GM19240 (cell line): ENCODE data around the gene GRIA3.
"Not testable (repeated sequence)": the region's sequence is repeated elsewhere in the genome, so short reads cannot be mapped to it uniquely, and the experiment has no call there.

Experiments
- DNase-seq: peaks from one replicate; pipeline ENCODE4 v3.0.0; 2011; ENCODE audit warnings: low spot score; ENCODE audit not compliant: insufficient read length

GRIA3 gene

DNA sequence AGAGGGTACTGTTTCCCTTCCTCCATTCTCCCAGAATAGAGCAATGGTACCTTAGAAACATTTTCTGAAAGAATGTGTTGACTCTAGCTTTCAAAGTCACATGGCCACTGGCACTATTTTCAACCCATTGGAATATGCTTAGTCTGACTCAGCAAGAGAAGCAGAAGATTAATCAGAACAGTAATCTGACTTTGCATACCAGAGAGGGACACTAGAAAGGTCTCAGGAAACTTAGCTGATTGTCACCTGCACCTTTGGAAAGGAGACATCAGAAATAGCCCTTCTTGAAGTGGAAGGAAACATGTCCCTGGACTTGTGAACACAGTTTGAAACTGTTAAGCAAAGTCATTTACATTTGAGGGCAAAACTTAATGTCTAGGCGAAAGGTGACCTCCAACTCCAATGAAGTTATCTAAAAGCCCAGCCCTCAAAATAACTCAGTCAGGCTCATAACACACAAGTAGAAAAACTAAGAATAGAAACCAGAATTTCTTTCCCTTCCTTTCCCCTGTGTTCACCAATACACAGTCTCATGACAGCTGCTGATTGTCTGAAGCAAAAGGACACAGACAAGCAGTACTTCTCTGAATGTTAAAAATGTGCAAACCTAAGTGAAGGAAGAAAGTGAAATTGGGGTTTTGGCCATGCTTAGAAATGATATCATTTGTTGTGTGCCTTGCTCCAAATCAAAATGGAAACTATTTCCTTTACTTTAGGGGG is 270.8 kb downstream of the GRIA3 start:
- DNase-seq: no peak

DNA sequence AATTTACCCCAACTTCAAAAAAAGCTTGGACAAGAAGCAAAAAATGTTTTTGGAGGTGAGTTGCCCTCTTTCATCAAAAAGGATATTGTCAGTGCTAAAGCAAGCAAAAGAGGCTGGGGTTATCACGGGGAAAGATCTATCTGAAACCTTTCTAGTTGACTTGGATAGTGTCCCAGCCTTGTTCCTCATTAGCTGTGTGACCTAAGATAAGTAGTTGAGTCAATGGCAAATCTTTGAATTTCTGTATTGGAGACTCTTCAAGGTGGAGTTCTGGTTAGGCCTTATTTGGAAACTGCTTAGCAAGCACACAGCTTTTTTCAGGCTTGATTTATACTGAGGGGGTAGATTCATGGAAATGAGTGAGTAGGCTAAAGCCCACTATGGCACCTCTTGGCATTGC is 271.6 kb downstream of the GRIA3 start:
- no peak for DNase-seq

DNA sequence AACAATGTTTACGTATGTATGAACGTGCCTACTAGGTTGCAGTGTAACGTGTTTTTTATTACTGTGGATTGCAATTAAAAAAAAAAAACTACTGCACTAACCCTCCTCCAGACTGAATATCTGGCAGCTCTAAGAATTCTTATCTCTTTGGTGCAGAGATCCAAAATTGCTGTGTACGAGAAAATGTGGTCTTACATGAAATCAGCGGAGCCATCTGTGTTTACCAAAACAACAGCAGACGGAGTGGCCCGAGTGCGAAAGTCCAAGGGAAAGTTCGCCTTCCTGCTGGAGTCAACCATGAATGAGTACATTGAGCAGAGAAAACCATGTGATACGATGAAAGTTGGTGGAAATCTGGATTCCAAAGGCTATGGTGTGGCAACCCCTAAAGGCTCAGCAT is 280.6 kb downstream of the GRIA3 start:
- no peak for DNase-seq

DNA sequence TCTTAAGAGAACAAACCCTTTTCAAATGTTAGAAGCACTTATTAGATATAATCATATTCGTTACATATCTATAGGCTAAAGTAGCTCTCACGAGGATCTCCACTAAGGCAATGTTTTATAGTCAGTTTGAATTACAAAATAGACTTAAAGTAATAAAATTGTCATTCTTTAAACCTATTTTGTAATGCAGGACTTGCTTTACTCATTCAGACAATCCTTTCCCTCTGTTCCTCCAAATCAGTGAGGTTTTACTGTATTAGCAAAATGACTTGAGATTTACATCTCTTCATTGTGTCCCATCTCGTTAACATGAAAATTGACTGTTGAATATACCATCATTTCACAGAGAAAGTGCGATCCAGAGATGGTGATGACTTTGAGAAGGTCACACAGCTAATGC is 284.4 kb downstream of the GRIA3 start:
- DNase-seq: no peak

DNA sequence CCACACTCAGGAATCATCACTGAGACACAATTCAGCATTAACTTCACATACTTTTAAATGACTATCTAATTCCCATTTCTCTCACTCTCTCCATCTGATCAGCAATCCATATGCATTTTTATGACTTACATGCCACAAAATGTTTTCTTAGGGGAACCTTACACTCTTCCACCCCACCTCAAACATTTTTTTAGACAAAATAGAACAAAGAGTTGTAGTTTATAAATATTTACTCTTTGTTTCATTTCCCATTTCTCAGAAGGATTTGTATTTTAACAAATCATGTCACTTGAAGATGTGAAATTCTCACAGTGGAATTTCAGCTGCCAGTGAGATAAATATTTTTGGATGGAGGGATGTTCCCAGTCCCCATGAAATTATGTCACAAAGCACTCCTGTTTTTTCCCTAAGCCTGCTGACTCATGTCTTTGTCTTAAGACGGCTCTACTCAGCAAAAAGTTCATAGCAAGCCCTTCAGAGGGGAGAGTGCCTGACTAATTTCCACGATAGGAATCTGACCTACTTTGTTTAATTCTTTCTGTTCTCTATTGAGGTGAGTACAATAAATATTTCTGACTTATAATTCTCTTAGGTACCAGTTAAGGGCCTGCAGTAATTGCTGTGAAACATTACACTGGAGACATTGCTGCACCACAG is 291.1 kb downstream of the GRIA3 start:
- DNase-seq: no peak

DNA sequence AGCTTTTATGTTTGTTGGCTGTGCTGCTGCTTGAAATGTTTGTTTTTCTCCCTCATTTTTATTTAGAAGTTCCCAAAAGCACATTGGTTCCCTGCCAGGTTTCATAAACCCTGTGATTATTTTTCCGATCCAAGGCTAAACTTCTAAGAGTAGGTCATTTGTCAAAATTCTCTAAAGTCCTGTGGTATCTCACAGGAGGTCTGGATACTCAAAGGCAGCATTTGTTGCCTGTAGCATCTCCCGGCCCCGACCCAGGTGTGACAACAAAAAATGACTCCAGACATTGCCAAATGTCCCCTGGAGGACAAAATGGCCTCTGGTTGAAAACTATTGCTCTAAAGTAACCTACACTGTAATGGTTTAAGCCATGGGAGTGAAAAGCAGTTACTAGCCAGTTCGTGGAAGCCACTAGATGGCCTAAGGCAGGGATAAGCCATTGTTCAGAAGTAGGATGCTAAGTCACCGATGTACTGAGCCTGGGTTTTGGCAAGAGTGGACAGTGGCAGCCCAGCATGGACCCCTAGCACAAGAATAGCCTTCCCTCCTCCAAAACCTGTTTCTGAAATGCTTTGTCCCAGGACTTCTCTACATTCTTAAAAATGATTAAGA is 292.6 kb downstream of the GRIA3 start:
- DNase-seq: no peak

DNA sequence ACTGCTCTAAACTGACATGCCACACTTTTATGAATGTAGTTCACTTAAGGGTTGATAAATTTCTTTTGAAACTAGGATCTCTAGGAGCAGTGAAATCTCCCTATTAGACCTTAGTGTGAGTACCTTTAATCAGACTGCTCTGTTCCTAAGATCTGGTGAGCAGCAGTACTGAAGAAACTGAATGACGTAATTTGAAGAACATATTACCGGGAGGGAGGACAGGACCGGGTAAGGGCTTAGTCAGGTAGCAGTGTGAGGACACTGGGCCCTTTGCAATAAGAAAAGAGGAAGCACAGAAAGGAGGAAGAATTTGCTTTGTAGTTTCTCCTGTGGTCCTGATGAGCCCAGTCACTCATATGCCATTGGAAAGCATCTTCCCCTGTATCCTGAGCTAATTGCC is 293.6 kb downstream of the GRIA3 start:
- DNase-seq: no peak

DNA sequence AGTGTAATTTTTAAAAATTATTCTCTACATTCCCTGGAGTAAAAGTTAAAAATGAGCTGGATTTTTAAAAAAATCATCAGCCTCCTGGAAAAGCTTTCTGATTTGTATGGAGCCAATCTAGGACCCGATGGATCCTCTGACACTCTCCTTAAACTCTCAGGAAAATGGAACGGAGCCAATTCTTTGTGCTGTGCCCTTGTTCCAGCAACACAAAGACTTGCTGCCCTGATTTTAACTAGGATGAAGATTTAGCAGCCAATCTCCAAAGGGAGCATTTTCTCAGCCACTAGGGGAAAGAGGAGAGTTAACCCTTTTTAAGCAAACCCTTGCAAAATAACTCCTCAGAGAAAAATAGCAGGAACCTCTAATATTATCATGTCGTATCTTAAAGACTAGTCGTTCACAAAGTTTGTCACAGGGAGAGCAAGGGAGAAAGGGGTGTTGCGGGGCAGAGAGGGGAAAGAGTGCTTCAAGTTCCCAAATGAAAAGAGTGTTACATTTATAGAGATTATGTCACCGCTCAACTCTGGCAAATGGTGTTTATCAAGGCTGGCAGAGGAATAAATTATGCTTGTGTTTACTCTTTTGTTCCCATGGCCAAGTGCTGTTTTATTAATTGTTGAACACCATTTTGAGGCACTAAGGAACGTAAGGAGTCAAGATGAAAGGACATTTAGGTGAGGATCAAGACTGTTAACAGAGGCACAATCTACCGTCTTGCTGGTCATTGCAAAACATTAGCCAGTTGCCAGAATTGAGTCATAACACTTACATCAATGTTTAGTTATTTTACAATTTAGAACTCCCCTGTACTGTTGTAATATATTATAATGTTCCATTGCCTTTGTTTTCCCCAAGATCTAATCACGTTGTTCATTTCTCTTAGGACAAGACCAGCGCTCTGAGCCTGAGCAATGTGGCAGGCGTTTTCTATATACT is 298.1 kb downstream of the GRIA3 start:
- no peak for DNase-seq

DNA sequence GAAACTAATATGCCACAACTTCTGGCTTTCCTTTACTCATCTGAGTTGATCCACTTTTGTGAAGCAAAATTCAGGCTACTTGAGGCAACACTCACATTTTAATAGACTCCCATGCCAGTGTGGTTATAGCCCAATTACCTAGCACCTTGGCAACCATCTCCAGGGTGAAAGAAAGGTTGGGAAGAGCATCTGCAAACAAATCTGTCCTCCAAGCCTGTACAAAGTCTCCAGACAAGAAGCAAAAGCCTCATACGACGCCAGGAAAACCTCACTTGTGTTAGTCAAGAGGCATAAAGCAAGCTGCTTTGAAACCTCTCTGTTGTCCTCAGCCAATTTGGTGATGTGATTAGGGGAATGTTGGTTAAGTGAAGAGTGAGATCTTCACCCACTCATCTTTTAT is 302.2 kb downstream of the GRIA3 start:
- DNase-seq: no peak

DNA sequence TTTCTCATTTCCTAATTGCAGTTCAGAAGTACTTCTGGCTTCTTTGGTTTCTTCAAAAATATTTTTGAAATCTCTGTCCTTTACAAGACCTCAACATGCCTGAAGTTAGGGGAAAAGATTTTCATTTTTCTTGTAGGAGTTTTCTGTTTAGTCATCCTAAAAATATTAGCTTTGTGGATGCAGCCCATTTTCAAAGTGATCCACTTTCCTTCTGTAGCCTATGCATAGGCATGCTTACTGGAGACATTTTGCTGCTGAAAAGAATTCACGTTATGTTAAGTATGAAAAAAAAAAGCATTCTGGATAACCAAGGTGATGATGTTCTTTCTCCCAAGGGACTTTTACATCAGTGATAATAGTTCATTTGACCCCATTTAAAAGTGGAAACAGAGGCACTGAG is 303.2 kb downstream of the GRIA3 start:
- DNase-seq: no peak

DNA sequence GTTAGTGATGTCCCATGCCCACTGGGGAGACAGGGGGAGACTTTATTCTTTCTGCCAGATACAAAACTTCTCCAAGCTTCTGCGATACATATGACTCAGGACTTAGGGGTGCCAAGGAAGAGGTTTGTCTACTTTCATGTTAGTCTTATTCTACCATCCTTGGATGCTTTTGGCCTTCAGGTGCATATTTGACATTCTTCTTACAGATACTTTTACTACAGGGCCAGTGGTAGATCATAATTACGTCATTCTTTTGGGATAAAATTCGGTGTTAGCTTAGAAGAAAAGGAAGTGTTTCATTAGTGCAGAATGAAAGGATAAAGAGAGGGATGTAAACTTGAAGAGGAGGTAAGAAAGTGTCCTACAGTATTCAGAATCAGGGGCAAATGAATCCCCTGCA is 303.6 kb downstream of the GRIA3 start:
- DNase-seq: no peak

DNA sequence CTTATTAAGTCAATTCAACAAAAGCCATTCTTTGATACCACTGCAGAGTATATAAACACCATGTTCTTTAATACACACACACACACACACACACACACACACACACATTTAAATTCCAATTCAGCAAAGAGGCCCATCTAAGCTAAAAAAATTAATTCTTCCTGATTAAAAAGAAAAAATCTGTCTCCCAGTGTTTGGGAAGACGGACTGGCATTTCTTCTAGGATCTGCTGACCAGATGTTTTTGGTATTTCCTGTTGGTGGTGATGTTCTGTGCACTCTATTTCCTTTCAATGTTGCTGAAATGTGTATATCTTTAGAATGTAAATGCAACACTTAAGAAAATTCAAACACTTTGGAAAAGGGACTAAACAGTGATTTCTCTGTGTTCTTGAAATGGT is 304.9 kb downstream of the GRIA3 start:
- no peak for DNase-seq

DNA sequence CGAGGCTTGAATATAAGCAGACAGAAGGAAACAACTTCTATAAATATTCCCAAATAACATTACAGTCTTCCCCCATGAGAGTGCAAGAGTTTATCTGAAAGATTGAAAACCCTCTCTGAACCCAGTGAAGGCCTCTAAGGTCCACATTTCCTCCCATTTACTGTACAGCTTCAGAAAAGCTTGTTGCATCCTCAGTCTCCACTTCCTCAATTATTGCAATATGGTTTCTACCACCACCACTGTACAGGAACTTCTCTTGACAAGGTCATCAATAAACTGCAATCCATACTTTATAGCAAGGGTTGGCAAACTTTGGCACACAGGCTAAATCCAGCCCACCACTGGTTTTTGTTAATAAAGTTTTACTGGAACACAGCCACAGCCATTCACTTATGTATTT is 309.8 kb downstream of the GRIA3 start:
- no peak for DNase-seq

DNA sequence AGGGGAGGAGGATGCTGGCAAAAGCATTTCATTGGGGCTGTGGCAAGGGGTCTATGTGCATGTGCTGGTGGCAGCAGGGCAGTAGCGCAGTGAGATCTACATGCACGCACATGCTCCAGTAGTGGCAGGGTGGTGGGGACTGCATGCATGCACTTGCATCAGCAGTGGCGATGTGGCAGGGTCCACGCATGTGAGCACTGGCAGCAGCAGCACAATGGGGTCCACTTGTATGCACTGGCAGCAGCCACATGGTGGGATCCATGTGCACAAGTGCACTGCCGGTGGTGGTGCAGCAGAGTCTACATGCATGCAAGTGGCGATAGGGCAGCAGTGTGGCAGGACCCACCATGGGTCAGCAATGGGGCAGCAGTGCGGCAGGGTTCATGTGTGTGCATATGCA is 315.7 kb downstream of the GRIA3 start:
- no peak for DNase-seq

DNA sequence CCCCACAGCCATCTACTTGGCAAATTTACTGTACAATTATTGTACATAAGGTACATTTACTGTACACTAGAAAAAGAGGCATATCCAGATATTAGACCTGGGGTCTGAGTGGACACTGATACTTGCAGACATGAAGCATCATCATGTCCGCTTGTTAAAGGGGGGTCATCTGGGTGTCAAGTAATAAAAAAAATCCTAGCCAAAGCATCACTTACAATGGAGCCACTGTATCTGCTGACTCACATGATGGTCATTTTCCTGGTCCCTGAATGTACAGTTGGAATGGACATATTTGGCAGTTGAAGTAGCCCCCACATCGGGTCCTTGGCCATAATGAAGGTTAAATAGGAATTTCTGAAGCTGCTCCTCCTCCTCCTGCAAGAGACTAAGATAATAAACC is 320.0 kb downstream of the GRIA3 start:
- DNase-seq: no peak

DNA sequence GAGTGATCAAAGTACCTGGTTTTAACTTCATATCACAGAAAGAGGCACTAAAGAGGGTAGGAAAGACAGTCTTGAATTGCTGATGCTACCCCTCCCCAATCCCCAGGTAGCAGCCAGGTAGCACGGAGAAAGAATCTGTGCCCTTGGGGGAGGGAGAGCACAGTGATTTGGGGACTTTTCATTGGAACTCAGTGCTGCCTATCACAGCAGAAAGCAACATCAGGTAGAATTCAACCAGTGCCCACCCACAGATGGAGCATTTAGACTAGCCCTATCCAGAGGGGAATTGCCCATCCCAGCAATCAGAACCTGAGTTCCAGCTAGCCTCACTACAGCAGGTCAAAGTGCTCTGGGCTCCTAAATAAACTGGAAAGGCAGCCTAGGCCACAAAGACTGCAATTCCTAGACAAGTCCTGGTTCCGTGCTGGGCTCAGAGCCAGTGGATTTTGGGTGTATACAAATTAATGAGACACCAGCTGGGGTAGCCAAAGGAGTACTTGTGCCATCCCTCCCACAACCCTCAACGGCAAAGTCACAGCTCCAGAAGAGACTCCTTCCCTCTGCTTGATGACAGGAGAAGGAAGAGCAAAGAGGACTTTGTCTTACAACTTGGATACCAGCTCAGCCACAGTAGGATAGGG is 320.7 kb downstream of the GRIA3 start:
- no peak for DNase-seq

DNA sequence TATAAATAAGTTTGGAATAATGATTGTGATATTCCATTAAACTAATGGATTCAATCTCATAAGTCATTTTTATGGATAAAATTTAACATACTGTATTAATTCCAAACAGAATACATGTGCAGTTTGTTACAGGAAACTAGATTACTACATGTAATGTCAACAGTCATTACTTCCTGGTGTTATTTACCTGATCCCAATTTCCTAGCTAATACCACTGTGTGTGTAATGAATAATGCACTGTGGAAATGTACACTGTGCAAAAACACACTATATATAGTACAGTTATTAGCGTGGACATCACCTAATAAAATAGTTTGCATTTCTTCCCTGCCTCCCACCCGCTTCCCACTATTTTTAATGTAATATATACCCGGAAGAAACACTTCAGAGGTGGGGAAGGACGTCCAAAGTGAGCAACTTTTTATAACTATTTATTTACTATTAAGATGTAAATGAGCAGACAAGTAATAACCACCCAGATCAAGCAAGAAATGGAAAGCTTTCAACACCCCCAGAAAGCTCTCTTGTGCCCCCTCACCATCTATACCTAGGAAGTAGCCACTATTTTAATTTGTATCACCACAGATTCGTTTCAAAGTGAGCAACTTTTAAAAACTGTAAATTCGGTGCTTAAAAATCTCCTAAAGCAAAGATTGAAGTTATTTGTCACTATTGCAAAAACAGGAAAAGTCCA is 329.7 kb downstream of the GRIA3 start:
- DNase-seq: no peak

DNA sequence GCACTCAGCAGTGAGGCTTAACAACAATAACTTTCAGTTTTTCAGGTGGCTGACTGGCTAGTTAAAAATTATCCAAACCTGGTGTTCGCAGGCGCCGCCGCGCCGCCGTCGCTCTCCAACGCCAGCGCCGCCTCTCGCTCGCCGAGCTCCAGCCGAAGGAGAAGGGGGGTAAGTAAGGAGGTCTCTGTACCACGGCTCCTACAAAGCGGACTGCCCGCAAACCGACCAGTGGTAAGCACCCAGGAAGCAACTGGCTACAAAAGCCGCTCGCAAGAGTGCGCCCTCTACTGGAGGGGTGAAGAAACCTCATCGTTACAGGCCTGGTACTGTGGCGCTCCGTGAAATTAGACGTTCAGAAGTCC is 330.2 kb downstream of the GRIA3 start:
- DNase-seq: not testable (repeated sequence)

DNA sequence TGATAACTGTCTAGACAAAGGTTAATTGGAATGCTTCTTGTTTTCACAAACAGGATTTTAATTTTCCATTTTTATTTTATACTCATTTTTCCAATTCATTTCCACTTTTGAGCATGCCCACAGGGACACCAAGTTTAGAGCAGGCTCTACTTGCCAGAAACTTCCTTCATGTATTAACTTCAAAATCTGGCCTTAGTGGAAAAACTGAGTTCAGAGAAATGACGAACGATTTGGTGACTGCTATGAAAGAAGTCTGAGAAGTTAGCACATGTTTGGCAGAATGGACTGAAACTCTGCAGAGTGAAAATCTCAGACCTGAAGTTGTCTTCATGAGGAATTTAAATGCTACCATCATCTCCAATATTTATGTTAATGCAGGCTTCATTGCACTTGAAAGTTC is 334.7 kb downstream of the GRIA3 start:
- no peak for DNase-seq

DNA sequence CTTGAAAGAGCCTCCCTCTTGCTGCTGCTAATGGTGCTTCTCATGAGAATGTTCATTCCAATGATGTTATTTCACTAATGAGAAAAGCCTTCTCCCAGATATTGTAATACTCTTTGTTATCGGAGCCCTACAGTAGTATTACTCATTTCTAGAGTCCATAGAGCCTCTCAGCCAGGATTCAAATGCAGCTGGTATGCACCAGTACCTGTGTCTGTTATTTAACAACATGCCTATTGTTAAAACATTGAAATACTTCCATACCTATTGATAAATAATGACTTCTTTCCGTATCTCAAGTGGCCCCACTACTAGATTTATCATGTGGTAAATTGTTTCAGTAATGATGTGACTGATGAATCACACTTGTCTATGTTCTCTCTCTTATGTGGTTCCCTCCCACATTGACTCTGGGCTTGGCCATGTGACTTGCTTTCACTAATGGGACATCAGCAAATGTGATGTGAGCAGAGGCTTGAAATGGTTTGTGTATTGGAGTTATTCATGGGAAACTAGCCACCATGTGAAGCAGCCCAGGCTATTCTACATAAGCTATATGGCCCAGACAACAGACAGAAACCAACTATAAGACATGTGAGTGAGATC is 341.1 kb downstream of the GRIA3 start:
- no peak for DNase-seq
